ENCODE measurements around the gene PTGIR. TPM values are rescaled to one million over a fixed set of nuclear protein-coding genes. Genes with fewer than 3 reads are reported as not detected.
A peak's percentile ranks its signal among the peaks of the same experiment; 100 is the strongest.

Gene PTGIR
- total and polyA plus RNA-seq, 10 of the 15 experiments (the other 5 are each of a cell fraction or from before 2014, with no cell fraction given): 0.34 to 29.1 (median 9.9) TPM

DNA sequence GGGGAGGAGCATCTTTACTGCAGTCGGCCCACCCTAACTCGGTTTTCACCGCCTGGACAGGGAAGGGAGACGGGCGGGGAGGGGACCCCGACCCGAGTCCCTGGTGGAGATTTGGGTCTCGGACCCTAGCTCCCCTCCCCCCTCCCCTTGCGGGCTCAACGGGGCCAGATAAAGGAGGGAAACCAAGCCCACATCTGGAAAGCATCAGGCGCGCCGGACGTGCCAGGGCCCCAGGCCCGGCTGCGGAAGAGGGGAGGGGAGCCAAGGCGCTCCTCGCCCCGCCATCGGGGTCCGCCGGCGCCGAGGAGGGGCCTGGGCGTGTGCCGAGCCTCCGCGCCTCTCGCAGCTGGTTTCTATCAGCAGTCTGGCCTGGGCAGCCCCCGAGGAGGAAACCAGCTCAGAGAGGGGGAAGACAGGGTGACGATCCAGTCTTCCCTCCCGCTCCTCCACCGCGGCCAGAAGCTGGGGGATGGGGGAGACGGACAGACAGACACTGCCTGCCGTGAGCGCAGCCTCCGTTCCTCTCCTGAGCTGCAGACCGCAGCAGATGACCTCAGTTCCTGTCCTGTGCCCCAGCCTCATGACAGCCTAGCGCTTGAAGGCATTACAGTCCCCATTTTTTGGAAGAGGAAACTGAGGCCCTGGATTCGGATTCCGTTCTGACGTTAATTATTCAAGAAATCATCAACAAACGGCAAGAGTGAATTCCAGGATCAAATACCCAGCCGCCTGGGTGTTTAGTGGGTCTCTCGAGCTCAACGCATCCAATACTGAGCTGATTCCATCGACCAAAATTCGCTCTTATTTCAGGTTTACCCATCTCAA, 14.7 kb upstream of the PTGIR start:
- no peaks in the 10 kb centered on the region for H4K20me1 ChIP-seq (ENCODE audit: control insufficient read depth, insufficient read depth)
- no TSS peak for BruUV-seq (replicated peaks)
- in situ Hi-C loops (cut with MboI) (no loop called here), intact Hi-C loops (cut with micrococcal nuclease; ENCODE audit: unreplicated experiment) (no loop called here)
- H3K4me2 ChIP-seq (ENCODE audit: control insufficient read depth, insufficient read depth): peak overlapping the region; percentile 99
- H3K9me3 ChIP-seq (replicated peaks; ENCODE audit: control insufficient read depth, insufficient read depth, low read length): no peaks in the 10 kb centered on the region; the same call in 2 of the 3 replicates
- ATAC-seq (peak; percentile 52), DNase-seq (ENCODE audit: low read depth, low spot score) (no peak), FAIRE-seq (no peak)
- no peaks in the 10 kb centered on the region for H3K36me3 ChIP-seq (ENCODE audit: control insufficient read depth in 2 of 2, insufficient read depth in 2 of 2, low read length in 1 of 2)
- SMC1A ChIA-PET (ENCODE audit: uncharacterized antibody, unreplicated experiment): no interaction called here
- H3K79me2 ChIP-seq (ENCODE audit: control insufficient read depth, insufficient read depth, low read length): no peaks in the 10 kb centered on the region
- H3K4me3 ChIP-seq: peak overlapping the region; percentile 61
- CTCF ChIA-PET: interaction anchor here (1.0 to 1.6 kb wide), 2 partner anchors 20 to 201 kb away, joined by 3 to 6 read pairs; no protein-coding TSS in a partner anchor
- peak overlapping the region; percentile 96 for H2AFZ ChIP-seq (ENCODE audit: control insufficient read depth, low read depth, low read length)
- RAD21 ChIA-PET (ENCODE audit: unreplicated experiment): interaction anchor here (0.8 to 1.0 kb wide), 3 partner anchors 9 to 77 kb away, joined by 3 to 5 read pairs (median 3); partner anchors contain the start of gene PRKD2
- peaks cover 0 to 3% of the 10 kb centered on the region in 2 experiments; a peak in 1 of 4 replicates for H3K27me3 ChIP-seq (replicated peaks in 1 of 2; ENCODE audit: control insufficient read depth in 2 of 2, insufficient read depth in 2 of 2, low read length in 1 of 2)
- no peak overlapping the region for H3K27ac ChIP-seq (ENCODE audit: control insufficient read depth, insufficient read depth)
- POLR2A ChIA-PET: interaction anchor here (0.6 kb wide), 1 partner anchor 184 kb away, joined by 3 read pairs; no protein-coding TSS in a partner anchor
- 4% methylated on average over 45 of the region's 49 CpGs for WGBS (ENCODE audit: insufficient coverage, insufficient replicate concordance, low lambda C conversion rate, missing lambda C conversion rate)
- no peak overlapping the region for H3K9ac ChIP-seq (ENCODE audit: control insufficient read depth, insufficient read depth, low read length)
- H3K4me1 ChIP-seq (ENCODE audit: control insufficient read depth, insufficient read depth, low read length): peaks cover 19% of the 10 kb centered on the region
- TF ChIP-seq LARP7 (IDR thresholded peaks at IDR 0.05) (peak; percentile 54; the same call in 1 of the 2 replicates), BHLHE40 (IDR thresholded peaks at IDR 0.05; ENCODE audit: borderline replicate concordance in 1 of 2, low read depth in 2 of 2, low read length in 1 of 2) (peak in 1 of 2 experiments; percentile 41; a peak in 1 of 4 replicates), ETV6 (conservative IDR thresholded peaks at IDR 0.05 in 1 of 2, IDR thresholded peaks at IDR 0.05 in 1 of 2; ENCODE audit: borderline replicate concordance in 1 of 2, low read depth in 1 of 2) (no peak), SPI1 (IDR thresholded peaks at IDR 0.05; ENCODE audit: borderline replicate concordance, insufficient read depth, low read depth, low read length) (peak; percentile 26; the same call in 1 of the 2 replicates), EED (IDR thresholded peaks at IDR 0.05; ENCODE audit: low read depth) (peak; percentile 41; the same call in 1 of the 2 replicates), RUNX3 (IDR thresholded peaks at IDR 0.05; ENCODE audit: low read length) (peak; percentile 83), CBFB (IDR thresholded peaks at IDR 0.05; ENCODE audit: low read depth) (peak; percentile 27; the same call in 1 of the 2 replicates), NR2F1 (conservative IDR thresholded peaks at IDR 0.05) (0 out of 2 replicates have a peak, but pooled peaks have one; percentile 40), ESRRA (IDR thresholded peaks at IDR 0.05; ENCODE audit: low read length) (no peak), CBX5 (IDR thresholded peaks at IDR 0.05; ENCODE audit: low read depth) (no peak), NKRF (conservative IDR thresholded peaks at IDR 0.05) (0 out of 2 replicates have a peak, but pooled peaks have one; percentile 28), ZSCAN29 (IDR thresholded peaks at IDR 0.05) (no peak), JUNB (IDR thresholded peaks at IDR 0.05) (no peak), CREB1 (IDR thresholded peaks at IDR 0.05; ENCODE audit: low read depth) (0 out of 2 replicates have a peak, but pooled peaks have one; percentile 15), SREBF2 (IDR thresholded peaks at IDR 0.05; ENCODE audit: low read length) (no peak)
- TF ChIP-seq, protein P1, sequence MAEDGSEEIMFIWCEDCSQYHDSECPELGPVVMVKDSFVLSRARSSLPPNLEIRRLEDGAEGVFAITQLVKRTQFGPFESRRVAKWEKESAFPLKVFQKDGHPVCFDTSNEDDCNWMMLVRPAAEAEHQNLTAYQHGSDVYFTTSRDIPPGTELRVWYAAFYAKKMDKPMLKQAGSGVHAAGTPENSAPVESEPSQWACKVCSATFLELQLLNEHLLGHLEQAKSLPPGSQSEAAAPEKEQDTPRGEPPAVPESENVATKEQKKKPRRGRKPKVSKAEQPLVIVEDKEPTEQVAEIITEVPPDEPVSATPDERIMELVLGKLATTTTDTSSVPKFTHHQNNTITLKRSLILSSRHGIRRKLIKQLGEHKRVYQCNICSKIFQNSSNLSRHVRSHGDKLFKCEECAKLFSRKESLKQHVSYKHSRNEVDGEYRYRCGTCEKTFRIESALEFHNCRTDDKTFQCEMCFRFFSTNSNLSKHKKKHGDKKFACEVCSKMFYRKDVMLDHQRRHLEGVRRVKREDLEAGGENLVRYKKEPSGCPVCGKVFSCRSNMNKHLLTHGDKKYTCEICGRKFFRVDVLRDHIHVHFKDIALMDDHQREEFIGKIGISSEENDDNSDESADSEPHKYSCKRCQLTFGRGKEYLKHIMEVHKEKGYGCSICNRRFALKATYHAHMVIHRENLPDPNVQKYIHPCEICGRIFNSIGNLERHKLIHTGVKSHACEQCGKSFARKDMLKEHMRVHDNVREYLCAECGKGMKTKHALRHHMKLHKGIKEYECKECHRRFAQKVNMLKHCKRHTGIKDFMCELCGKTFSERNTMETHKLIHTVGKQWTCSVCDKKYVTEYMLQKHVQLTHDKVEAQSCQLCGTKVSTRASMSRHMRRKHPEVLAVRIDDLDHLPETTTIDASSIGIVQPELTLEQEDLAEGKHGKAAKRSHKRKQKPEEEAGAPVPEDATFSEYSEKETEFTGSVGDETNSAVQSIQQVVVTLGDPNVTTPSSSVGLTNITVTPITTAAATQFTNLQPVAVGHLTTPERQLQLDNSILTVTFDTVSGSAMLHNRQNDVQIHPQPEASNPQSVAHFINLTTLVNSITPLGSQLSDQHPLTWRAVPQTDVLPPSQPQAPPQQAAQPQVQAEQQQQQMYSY (CRISPR knock-in tag; IDR thresholded peaks at IDR 0.05): no peak

Measured in GM12878 (cell line).